Suprapubic skin (tissue), 4 donors: ENCODE data around the gene SMIM36.

Experiments
- CTCF ChIP-seq, 2 donors: fragments of 200-600 bp in 1 of 2; fragments of 450-650 bp in 1 of 2; sonication (generic) in 1 of 2; IDR thresholded peaks; one replicate each; pipeline ENCODE4 v1.5.1; 2016 to 2019; ENCODE audit warnings: antibody characterized with exemption in 2 of 2, mild to moderate bottlenecking in 1 of 2, moderate library complexity in 1 of 2
- EP300 ChIP-seq: sonication (generic); formaldehyde crosslinking; IDR thresholded peaks from one replicate; pipeline ENCODE4 v1.6.1; 2017; ENCODE audit warnings: antibody characterized with exemption
- POLR2A ChIP-seq, 2 donors: fragments of 450-650 bp; IDR thresholded peaks; one replicate each; pipeline ENCODE4 v1.6.1; 2017; ENCODE audit warnings: antibody characterized with exemption in 2 of 2, mild to moderate bottlenecking in 2 of 2, moderate library complexity in 2 of 2
- POLR2AphosphoS5 ChIP-seq, 3 donors: sonication (generic); formaldehyde crosslinking; IDR thresholded peaks; one replicate each; pipeline ENCODE4 v1.6.1; 2017; ENCODE audit warnings: antibody characterized with exemption in 3 of 3

GRCh38 chr17:55436224-55437158 lies 74.8 kb downstream of the SMIM36 start:
- TF ChIP-seq CTCF (IDR thresholded peaks at IDR 0.05) = no peak
- no peak for TF ChIP-seq POLR2AphosphoS5 (IDR thresholded peaks at IDR 0.05)
- no peak for TF ChIP-seq POLR2A (IDR thresholded peaks at IDR 0.05)
- TF ChIP-seq EP300 = no peak
